CD1c-positive myeloid dendritic cell (primary cell): Measurements from ENCODE around the gene SF3A2.

Experiments
- DNase-seq: peaks from one replicate; pipeline ENCODE4 v3.0.0-alpha.2; 2016; ENCODE audit errors: extremely low spot score

The SF3A2 gene

GRCh38 chr19:2207991-2208860 lies 28.4 kb upstream of the SF3A2 start:
- peak; percentile 12 for DNase-seq

GRCh38 chr19:2208975-2209374 lies 27.6 kb upstream of the SF3A2 start:
- no peak for DNase-seq

GRCh38 chr19:2209408-2209807 lies 27.2 kb upstream of the SF3A2 start:
- DNase-seq: no peak

- no peak for DNase-seq
Measured at GRCh38 chr19:2210206-2210605, 26.4 kb upstream of the SF3A2 start.

GRCh38 chr19:2210987-2211740 lies 25.5 kb upstream of the SF3A2 start:
- DNase-seq: no peak

GRCh38 chr19:2212861-2213711 lies 23.5 kb upstream of the SF3A2 start:
- DNase-seq: no peak

GRCh38 chr19:2213799-2214198 lies 22.8 kb upstream of the SF3A2 start:
- DNase-seq: no peak

- DNase-seq: no peak
Measured at GRCh38 chr19:2214251-2214650, 22.4 kb upstream of the SF3A2 start.

GRCh38 chr19:2215281-2215751 lies 21.3 kb upstream of the SF3A2 start:
- no peak for DNase-seq

GRCh38 chr19:2216361-2217225 lies 20.0 kb upstream of the SF3A2 start:
- DNase-seq: no peak

- DNase-seq: no peak
Measured at GRCh38 chr19:2217591-2217990, 19.0 kb upstream of the SF3A2 start.

- DNase-seq: no peak
Measured at GRCh38 chr19:2219726-2220125, 16.9 kb upstream of the SF3A2 start.

- DNase-seq: no peak
Measured at GRCh38 chr19:2221250-2221831, 15.3 kb upstream of the SF3A2 start.

- DNase-seq: no peak
Measured at GRCh38 chr19:2221918-2222317, 14.7 kb upstream of the SF3A2 start.

GRCh38 chr19:2223391-2223790 lies 13.2 kb upstream of the SF3A2 start:
- DNase-seq: no peak

GRCh38 chr19:2223959-2224358 lies 12.7 kb upstream of the SF3A2 start:
- no peak for DNase-seq

GRCh38 chr19:2224754-2225349 lies 11.8 kb upstream of the SF3A2 start:
- no peak for DNase-seq

- no peak for DNase-seq
Measured at GRCh38 chr19:2225415-2226050, 11.1 kb upstream of the SF3A2 start.

GRCh38 chr19:2226051-2226839 lies 10.4 kb upstream of the SF3A2 start:
- no peak for DNase-seq
